Adipocyte (in vitro differentiated cells): ENCODE data around the gene GLDN.
A peak's percentile ranks its signal among the peaks of the same experiment; 100 is the strongest.

Source experiments
- DNase-seq: peaks from one replicate; pipeline ENCODE4 v3.0.0-alpha.2; 2015; ENCODE audit warnings: low read depth
- H3K27me3 ChIP-seq: replicated peaks from 2 replicates; pipeline ENCODE4 v1.7.0; 2013; ENCODE audit warnings: mild to moderate bottlenecking, low read length, moderate library complexity; ENCODE audit not compliant: control insufficient read depth, insufficient read depth
- H3K36me3 ChIP-seq: 2 replicates; pipeline ENCODE4 v1.7.0; 2013; ENCODE audit warnings: low read length, mild to moderate bottlenecking, moderate library complexity; ENCODE audit not compliant: control insufficient read depth, insufficient read depth, severe bottlenecking
- H3K4me1 ChIP-seq: 2 replicates; pipeline ENCODE4 v1.7.0; 2013; ENCODE audit warnings: mild to moderate bottlenecking, low read length, moderate library complexity; ENCODE audit not compliant: control insufficient read depth, insufficient read depth
- H3K4me3 ChIP-seq: 2 replicates; pipeline ENCODE4 v1.7.0; 2013; ENCODE audit warnings: mild to moderate bottlenecking, low read length, moderate library complexity
- H3K9ac ChIP-seq: 2 replicates; pipeline ENCODE4 v1.7.0; 2013; ENCODE audit warnings: mild to moderate bottlenecking, low read length, moderate library complexity
- H3K9me3 ChIP-seq: 2 replicates; pipeline ENCODE4 v1.7.0; 2013; ENCODE audit warnings: mild to moderate bottlenecking, low read length, moderate library complexity; ENCODE audit not compliant: control insufficient read depth

The GLDN gene

GRCh38 chr15:51323749-51324148 lies 17.7 kb upstream of the GLDN start:
- Histone ChIP-seq H3K4me3 (no peak overlapping the region), H3K4me1 (peaks cover 47% of the 10 kb centered on the region), H3K27me3 (no peaks in the 10 kb centered on the region), H3K9ac (peak overlapping the region; percentile 76), H3K36me3 (no peaks in the 10 kb centered on the region), H3K9me3 (no peaks in the 10 kb centered on the region)
- DNase-seq = no peak

- Histone ChIP-seq H3K9me3 (no peaks in the 10 kb centered on the region), H3K4me1 (peaks cover 35% of the 10 kb centered on the region), H3K27me3 (no peaks in the 10 kb centered on the region), H3K4me3 (no peak overlapping the region), H3K9ac (no peak overlapping the region), H3K36me3 (no peaks in the 10 kb centered on the region)
- no peak for DNase-seq
Observed at GRCh38 chr15:51325167-51325566, 16.3 kb upstream of the GLDN start.

GRCh38 chr15:51327081-51327480 lies 14.4 kb upstream of the GLDN start:
- Histone ChIP-seq H3K9ac (no peak overlapping the region), H3K4me1 (peaks cover 34% of the 10 kb centered on the region), H3K4me3 (no peak overlapping the region), H3K36me3 (no peaks in the 10 kb centered on the region), H3K9me3 (no peaks in the 10 kb centered on the region), H3K27me3 (no peaks in the 10 kb centered on the region)
- DNase-seq = no peak

- H3K4me3 ChIP-seq = no peak overlapping the region
- H3K9me3 ChIP-seq = no peaks in the 10 kb centered on the region
- no peaks in the 10 kb centered on the region for H3K27me3 ChIP-seq
- H3K36me3 ChIP-seq = no peaks in the 10 kb centered on the region
- no peak overlapping the region for H3K9ac ChIP-seq
- DNase-seq = no peak
- H3K4me1 ChIP-seq = peaks cover 34% of the 10 kb centered on the region
Observed at GRCh38 chr15:51328926-51329325, 12.5 kb upstream of the GLDN start.

- no peak for DNase-seq
- H3K4me1 ChIP-seq = peaks cover 33% of the 10 kb centered on the region
- H3K9ac ChIP-seq = no peak overlapping the region
- H3K36me3 ChIP-seq = no peaks in the 10 kb centered on the region
- H3K27me3 ChIP-seq = no peaks in the 10 kb centered on the region
- no peaks in the 10 kb centered on the region for H3K9me3 ChIP-seq
- H3K4me3 ChIP-seq = no peak overlapping the region
Observed at GRCh38 chr15:51331141-51331540, 10.3 kb upstream of the GLDN start.

- no peaks in the 10 kb centered on the region for H3K9me3 ChIP-seq
- no peak overlapping the region for H3K4me3 ChIP-seq
- peak; percentile 8 for DNase-seq
- H3K9ac ChIP-seq = peak overlapping the region; percentile 72
- no peaks in the 10 kb centered on the region for H3K36me3 ChIP-seq
- H3K27me3 ChIP-seq = no peaks in the 10 kb centered on the region
- peaks cover 33% of the 10 kb centered on the region for H3K4me1 ChIP-seq
Observed at GRCh38 chr15:51332206-51333147, 9.0 kb upstream of the GLDN start.

GRCh38 chr15:51333571-51333970 lies 7.9 kb upstream of the GLDN start:
- Histone ChIP-seq H3K36me3 (no peaks in the 10 kb centered on the region), H3K4me3 (no peak overlapping the region), H3K9me3 (no peaks in the 10 kb centered on the region), H3K27me3 (no peaks in the 10 kb centered on the region), H3K9ac (peak overlapping the region; percentile 72), H3K4me1 (peaks cover 33% of the 10 kb centered on the region)
- DNase-seq = no peak

- Histone ChIP-seq H3K9ac (no peak overlapping the region), H3K9me3 (no peaks in the 10 kb centered on the region), H3K4me1 (peaks cover 33% of the 10 kb centered on the region), H3K27me3 (no peaks in the 10 kb centered on the region), H3K4me3 (no peak overlapping the region), H3K36me3 (no peaks in the 10 kb centered on the region)
- no peak for DNase-seq
Observed at GRCh38 chr15:51334011-51334451, 7.4 kb upstream of the GLDN start.

- no peaks in the 10 kb centered on the region for H3K9me3 ChIP-seq
- H3K4me3 ChIP-seq = no peak overlapping the region
- H3K9ac ChIP-seq = no peak overlapping the region
- no peak for DNase-seq
- H3K27me3 ChIP-seq = no peaks in the 10 kb centered on the region
- H3K36me3 ChIP-seq = no peaks in the 10 kb centered on the region
- H3K4me1 ChIP-seq = peaks cover 33% of the 10 kb centered on the region
Observed at GRCh38 chr15:51335087-51335486, 6.4 kb upstream of the GLDN start.

GRCh38 chr15:51335538-51336410 lies 5.7 kb upstream of the GLDN start:
- no peak overlapping the region for H3K4me3 ChIP-seq
- no peak for DNase-seq
- no peaks in the 10 kb centered on the region for H3K9me3 ChIP-seq
- no peak overlapping the region for H3K9ac ChIP-seq
- peaks cover 7% of the 10 kb centered on the region for H3K27me3 ChIP-seq
- H3K36me3 ChIP-seq = no peaks in the 10 kb centered on the region
- peaks cover 30% of the 10 kb centered on the region for H3K4me1 ChIP-seq

GRCh38 chr15:51338496-51338895 lies 3.0 kb upstream of the GLDN start, which contains the start of gene CYP19A1:
Gene CYP19A1, minus strand, starts transcription at chr15:51338596. Its CDS starts 95,684 bp downstream, at chr15:51242912.
- Histone ChIP-seq H3K36me3 (no peaks in the 10 kb centered on the region), H3K9ac (no peak within 1 kb of the TSS), H3K27me3 (peaks cover 17% of the 10 kb centered on the region), H3K9me3 (no peaks in the 10 kb centered on the region), H3K4me3 (no peak within 1 kb of the TSS), H3K4me1 (peaks cover 18% of the 10 kb centered on the region)
- no peak for DNase-seq
